ENCODE results near the gene CACNA1G. TPM values are rescaled to one million over a fixed set of nuclear protein-coding genes. Genes with fewer than 3 reads are reported as not detected.

The CACNA1G gene
- total RNA-seq, 1 experiment from 2014 or later = 6.7 TPM

DNA sequence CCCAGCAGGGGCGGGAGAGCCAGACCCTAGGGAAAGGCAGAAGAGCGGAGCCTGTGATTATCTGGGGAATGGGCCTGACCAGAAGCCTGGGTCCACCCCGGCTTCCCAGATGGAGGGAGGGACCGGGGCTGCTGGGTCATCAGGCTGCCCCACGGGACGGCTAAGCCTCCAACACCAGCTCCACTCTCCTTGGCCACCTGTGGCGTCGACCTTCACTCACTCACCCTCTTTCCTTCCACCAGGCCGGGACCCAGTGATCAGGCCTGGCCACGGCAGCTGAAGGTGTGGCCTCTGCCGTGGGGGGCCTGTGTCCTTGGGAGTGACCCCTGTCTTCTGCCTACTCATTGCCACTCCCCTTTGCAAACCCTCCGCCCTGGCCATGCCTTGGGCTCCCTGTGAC, 51.8 kb downstream of the CACNA1G start:
- ChIA-PET CTCF (interaction anchor here (1.0 to 6.8 kb wide), 7 partner anchors 11 to 65 kb away, joined by 3 to 31 read pairs (median 4); partner anchors contain the start of gene CACNA1G), POLR2A (no interaction called here)
- Mint-ChIP-seq H3K4me3 (no peak overlapping the region), H3K36me3 (no peaks in the 10 kb centered on the region), H3K4me1 (peaks cover 11% of the 10 kb centered on the region), H3K27me3 (ENCODE audit: low read depth) (no peaks in the 10 kb centered on the region), H3K9me3 (no peaks in the 10 kb centered on the region), H3K27ac (no peak overlapping the region; the same call in 1 of the 2 replicates)
- no peak for TF ChIP-seq ZNF263 (CRISPR knock-in tag; IDR thresholded peaks at IDR 0.05; ENCODE audit: low read depth)
- no peak for TF ChIP-seq ZNF232 (CRISPR knock-in tag; IDR thresholded peaks at IDR 0.05)
- no peak for TF ChIP-seq ZNF121 (CRISPR knock-in tag; IDR thresholded peaks at IDR 0.05)
- TF ChIP-seq, protein P1, sequence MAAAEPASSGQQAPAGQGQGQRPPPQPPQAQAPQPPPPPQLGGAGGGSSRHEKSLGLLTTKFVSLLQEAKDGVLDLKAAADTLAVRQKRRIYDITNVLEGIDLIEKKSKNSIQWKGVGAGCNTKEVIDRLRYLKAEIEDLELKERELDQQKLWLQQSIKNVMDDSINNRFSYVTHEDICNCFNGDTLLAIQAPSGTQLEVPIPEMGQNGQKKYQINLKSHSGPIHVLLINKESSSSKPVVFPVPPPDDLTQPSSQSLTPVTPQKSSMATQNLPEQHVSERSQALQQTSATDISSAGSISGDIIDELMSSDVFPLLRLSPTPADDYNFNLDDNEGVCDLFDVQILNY (CRISPR knock-in tag; IDR thresholded peaks at IDR 0.05) = no peak
- no peak for TF ChIP-seq NR1H2 (CRISPR knock-in tag; IDR thresholded peaks at IDR 0.05)
- TF ChIP-seq, protein P2, sequence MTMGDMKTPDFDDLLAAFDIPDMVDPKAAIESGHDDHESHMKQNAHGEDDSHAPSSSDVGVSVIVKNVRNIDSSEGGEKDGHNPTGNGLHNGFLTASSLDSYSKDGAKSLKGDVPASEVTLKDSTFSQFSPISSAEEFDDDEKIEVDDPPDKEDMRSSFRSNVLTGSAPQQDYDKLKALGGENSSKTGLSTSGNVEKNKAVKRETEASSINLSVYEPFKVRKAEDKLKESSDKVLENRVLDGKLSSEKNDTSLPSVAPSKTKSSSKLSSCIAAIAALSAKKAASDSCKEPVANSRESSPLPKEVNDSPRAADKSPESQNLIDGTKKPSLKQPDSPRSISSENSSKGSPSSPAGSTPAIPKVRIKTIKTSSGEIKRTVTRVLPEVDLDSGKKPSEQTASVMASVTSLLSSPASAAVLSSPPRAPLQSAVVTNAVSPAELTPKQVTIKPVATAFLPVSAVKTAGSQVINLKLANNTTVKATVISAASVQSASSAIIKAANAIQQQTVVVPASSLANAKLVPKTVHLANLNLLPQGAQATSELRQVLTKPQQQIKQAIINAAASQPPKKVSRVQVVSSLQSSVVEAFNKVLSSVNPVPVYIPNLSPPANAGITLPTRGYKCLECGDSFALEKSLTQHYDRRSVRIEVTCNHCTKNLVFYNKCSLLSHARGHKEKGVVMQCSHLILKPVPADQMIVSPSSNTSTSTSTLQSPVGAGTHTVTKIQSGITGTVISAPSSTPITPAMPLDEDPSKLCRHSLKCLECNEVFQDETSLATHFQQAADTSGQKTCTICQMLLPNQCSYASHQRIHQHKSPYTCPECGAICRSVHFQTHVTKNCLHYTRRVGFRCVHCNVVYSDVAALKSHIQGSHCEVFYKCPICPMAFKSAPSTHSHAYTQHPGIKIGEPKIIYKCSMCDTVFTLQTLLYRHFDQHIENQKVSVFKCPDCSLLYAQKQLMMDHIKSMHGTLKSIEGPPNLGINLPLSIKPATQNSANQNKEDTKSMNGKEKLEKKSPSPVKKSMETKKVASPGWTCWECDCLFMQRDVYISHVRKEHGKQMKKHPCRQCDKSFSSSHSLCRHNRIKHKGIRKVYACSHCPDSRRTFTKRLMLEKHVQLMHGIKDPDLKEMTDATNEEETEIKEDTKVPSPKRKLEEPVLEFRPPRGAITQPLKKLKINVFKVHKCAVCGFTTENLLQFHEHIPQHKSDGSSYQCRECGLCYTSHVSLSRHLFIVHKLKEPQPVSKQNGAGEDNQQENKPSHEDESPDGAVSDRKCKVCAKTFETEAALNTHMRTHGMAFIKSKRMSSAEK (CRISPR knock-in tag; IDR thresholded peaks at IDR 0.05; ENCODE audit: borderline replicate concordance) = no peak
- TF ChIP-seq TEAD4 (CRISPR knock-in tag; IDR thresholded peaks at IDR 0.05) = no peak
- TF ChIP-seq GRHL2 (CRISPR knock-in tag; IDR thresholded peaks at IDR 0.05; ENCODE audit: insufficient replicate concordance, severe bottlenecking) = no peak
- TF ChIP-seq CREM (CRISPR knock-in tag; IDR thresholded peaks at IDR 0.05) = no peak
- no peak for TF ChIP-seq ZNF416 (CRISPR knock-in tag; IDR thresholded peaks at IDR 0.05)
- TF ChIP-seq, protein P3, sequence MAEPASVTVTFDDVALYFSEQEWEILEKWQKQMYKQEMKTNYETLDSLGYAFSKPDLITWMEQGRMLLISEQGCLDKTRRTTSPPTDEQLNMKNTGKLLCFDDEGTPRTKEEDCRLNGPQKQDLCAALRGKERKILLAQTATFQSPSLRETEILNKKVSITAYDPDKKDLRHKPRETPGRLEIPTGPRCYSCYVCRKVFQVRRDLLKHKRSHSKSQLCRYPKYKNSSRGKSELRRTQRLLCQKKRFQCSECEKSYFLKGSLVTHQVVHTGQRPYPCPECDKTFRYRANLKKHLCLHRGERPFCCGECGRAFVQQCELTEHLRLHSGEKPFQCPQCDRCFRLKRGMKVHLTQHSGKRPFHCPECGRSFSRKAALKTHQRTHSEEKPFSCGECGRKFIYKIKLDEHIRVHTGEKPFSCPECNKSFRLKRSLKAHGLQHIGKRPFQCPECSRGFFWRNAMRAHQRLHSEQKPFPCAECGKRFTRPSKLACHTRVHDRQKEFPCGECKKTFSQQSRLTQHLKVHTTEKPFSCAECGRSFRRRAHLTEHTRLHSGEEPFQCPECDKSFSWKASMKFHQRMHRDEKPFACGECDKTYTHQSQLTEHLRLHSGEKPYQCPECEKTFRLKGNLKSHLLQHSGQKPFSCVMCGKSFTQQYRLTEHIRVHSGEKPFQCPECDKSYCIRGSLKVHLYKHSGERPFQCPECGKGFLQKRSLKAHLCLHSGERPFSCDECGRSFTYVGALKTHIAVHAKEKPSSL (CRISPR knock-in tag; conservative IDR thresholded peaks at IDR 0.05) = no peak
- DNase-seq (ENCODE audit: low spot score) = no peak
- ATAC-seq = no peak

DNA sequence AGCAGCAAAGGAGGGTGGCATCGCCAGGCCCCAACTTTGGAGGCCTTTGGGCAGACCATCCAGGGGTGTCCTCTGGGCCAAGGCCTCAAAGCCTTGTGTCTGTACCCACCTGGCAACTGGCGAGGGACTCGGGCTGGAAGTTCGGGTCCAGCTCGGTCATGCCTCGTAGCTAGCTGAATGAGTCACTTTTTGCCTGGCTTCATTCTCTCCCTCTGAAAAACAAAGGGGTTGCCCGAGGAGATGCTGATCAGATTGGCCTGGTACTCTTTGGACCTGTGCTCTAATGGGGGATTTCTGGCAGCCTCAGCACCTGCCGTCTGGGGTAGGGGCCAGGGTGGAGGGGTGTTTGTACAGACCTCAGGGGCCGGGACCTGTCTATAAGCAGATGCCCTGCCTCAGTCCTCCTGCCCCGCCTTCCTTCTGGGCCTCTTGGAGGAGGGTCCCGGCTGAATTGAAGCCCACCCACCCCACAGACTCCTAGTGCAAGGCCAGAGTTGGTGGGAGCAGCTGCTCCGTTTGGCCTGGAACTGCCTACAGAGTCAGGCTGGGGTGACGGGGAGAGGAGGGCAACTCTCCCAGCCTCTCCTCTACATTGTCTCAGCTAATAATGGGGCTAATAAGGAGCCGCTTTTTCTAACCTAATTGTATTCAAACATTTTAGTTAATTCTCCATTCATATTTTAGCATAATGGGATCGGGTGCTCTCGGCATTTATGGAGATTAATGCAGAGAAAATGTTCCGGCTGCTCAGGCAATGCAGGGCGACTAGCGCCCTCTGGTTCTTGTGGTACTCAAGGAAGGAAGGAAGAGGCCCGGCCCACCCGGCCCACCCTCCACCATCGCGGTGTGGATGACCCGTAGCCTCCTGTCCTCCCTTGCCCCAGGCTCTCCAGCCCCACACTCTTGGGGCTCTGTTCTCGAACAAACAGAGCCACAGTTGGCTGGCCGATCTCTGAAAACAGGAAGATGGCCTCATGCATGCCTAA, 52.8 kb downstream of the CACNA1G start:
- Mint-ChIP-seq H3K27me3 (ENCODE audit: low read depth) (no peaks in the 10 kb centered on the region), H3K4me1 (peaks cover 11% of the 10 kb centered on the region)
- CTCF ChIA-PET = interaction anchor here (1.0 to 6.8 kb wide), 8 partner anchors 10 to 66 kb away, joined by 3 to 31 read pairs (median 4); partner anchors contain the start of gene CACNA1G
- TF ChIP-seq, protein P4, sequence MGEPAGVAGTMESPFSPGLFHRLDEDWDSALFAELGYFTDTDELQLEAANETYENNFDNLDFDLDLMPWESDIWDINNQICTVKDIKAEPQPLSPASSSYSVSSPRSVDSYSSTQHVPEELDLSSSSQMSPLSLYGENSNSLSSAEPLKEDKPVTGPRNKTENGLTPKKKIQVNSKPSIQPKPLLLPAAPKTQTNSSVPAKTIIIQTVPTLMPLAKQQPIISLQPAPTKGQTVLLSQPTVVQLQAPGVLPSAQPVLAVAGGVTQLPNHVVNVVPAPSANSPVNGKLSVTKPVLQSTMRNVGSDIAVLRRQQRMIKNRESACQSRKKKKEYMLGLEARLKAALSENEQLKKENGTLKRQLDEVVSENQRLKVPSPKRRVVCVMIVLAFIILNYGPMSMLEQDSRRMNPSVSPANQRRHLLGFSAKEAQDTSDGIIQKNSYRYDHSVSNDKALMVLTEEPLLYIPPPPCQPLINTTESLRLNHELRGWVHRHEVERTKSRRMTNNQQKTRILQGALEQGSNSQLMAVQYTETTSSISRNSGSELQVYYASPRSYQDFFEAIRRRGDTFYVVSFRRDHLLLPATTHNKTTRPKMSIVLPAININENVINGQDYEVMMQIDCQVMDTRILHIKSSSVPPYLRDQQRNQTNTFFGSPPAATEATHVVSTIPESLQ (CRISPR knock-in tag; IDR thresholded peaks at IDR 0.05) = no peak
- TF ChIP-seq, protein P5, sequence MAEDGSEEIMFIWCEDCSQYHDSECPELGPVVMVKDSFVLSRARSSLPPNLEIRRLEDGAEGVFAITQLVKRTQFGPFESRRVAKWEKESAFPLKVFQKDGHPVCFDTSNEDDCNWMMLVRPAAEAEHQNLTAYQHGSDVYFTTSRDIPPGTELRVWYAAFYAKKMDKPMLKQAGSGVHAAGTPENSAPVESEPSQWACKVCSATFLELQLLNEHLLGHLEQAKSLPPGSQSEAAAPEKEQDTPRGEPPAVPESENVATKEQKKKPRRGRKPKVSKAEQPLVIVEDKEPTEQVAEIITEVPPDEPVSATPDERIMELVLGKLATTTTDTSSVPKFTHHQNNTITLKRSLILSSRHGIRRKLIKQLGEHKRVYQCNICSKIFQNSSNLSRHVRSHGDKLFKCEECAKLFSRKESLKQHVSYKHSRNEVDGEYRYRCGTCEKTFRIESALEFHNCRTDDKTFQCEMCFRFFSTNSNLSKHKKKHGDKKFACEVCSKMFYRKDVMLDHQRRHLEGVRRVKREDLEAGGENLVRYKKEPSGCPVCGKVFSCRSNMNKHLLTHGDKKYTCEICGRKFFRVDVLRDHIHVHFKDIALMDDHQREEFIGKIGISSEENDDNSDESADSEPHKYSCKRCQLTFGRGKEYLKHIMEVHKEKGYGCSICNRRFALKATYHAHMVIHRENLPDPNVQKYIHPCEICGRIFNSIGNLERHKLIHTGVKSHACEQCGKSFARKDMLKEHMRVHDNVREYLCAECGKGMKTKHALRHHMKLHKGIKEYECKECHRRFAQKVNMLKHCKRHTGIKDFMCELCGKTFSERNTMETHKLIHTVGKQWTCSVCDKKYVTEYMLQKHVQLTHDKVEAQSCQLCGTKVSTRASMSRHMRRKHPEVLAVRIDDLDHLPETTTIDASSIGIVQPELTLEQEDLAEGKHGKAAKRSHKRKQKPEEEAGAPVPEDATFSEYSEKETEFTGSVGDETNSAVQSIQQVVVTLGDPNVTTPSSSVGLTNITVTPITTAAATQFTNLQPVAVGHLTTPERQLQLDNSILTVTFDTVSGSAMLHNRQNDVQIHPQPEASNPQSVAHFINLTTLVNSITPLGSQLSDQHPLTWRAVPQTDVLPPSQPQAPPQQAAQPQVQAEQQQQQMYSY (CRISPR knock-in tag; IDR thresholded peaks at IDR 0.05) = no peak
- TF ChIP-seq, protein P6, sequence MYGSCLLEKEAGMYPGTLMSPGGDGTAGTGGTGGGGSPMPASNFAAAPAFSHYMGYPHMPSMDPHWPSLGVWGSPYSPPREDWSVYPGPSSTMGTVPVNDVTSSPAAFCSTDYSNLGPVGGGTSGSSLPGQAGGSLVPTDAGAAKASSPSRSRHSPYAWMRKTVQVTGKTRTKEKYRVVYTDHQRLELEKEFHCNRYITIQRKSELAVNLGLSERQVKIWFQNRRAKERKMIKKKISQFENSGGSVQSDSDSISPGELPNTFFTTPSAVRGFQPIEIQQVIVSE (CRISPR knock-in tag; IDR thresholded peaks at IDR 0.05; ENCODE audit: borderline replicate concordance) = no peak
- TF ChIP-seq ZBTB21 (CRISPR knock-in tag; IDR thresholded peaks at IDR 0.05; ENCODE audit: borderline replicate concordance) = no peak

More for the DNA sequence above, 52.8 kb downstream of the CACNA1G start:
- no peak overlapping the region for H3K4me3 Mint-ChIP-seq
- H3K36me3 Mint-ChIP-seq = no peaks in the 10 kb centered on the region
- ATAC-seq = peak; percentile 26; the same call in 1 of the 2 replicates
- DNase-seq (ENCODE audit: low spot score) = no peak
- H3K9me3 Mint-ChIP-seq = no peaks in the 10 kb centered on the region
- H3K27ac Mint-ChIP-seq = no peak overlapping the region
- POLR2A ChIA-PET = no interaction called here
